Progenitor cell of endocrine pancreas (in vitro differentiated cells): ENCODE results near the gene BCL2L14. TPM values are rescaled to one million over a fixed set of nuclear protein-coding genes. Genes with fewer than 3 reads are reported as not detected.

Experiments used
- DNase-seq: peaks from one replicate; pipeline ENCODE4 v3.0.0; 2021; ENCODE audit warnings: low spot score; ENCODE audit not compliant: unreplicated experiment
- H3K27ac Mint-ChIP-seq: 2 replicates; pipeline ENCODE4 v1.8.0; 2021; ENCODE audit warnings: mild to moderate bottlenecking, moderate library complexity, mixed read lengths
- H3K27me3 Mint-ChIP-seq: 2 replicates; pipeline ENCODE4 v1.8.0; 2021; ENCODE audit warnings: mixed read lengths
- H3K36me3 Mint-ChIP-seq: 2 replicates; pipeline ENCODE4 v1.8.0; 2022; ENCODE audit warnings: mixed read lengths; ENCODE audit not compliant: insufficient read depth
- H3K4me1 Mint-ChIP-seq: 2 replicates; pipeline ENCODE4 v1.8.0; 2021; ENCODE audit warnings: low read depth, mixed read lengths
- H3K4me3 Mint-ChIP-seq: 2 replicates; pipeline ENCODE4 v1.8.0; 2021; ENCODE audit warnings: low read depth, mild to moderate bottlenecking, moderate library complexity, mixed read lengths
- H3K9me3 Mint-ChIP-seq: 2 replicates; pipeline ENCODE4 v1.8.0; 2021; ENCODE audit warnings: low read depth, mixed read lengths
- total RNA-seq: library from RNA; stranded (reverse); gene quantifications from 2 replicates; pipeline ENCODE4 v1.2.1, GENCODE V29; 2021
- TF ChIP-seq, protein P1 (sequence below): fragments of 200-600 bp; sonication (generic); IDR thresholded peaks from one replicate; pipeline ENCODE4 v1.5.0; 2021; ENCODE audit warnings: antibody characterized with exemption, mild to moderate bottlenecking; ENCODE audit not compliant: unreplicated experiment

The BCL2L14 gene
- total RNA-seq, 1 donor from 2014 or later = 1.4 TPM

DNA sequence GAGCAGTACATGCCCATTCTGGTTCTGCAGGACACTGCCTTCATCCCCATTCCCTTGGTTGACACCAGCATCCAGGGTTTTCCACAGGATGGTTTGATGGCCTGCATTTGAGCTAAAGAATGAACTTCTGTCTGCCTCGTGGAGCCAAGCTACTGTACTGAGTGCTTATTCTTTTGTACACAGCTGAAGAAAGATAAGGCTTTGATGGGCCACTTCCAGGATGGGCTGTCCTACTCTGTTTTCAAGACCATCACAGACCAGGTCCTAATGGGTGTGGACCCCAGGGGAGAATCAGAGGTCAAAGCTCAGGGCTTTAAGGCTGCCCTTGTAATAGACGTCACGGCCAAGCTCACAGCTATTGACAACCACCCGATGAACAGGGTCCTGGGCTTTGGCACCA, 23.7 kb downstream of the BCL2L14 start:
- peaks cover 5% of the 10 kb centered on the region for H3K9me3 Mint-ChIP-seq
- H3K27ac Mint-ChIP-seq = no peak overlapping the region

DNA sequence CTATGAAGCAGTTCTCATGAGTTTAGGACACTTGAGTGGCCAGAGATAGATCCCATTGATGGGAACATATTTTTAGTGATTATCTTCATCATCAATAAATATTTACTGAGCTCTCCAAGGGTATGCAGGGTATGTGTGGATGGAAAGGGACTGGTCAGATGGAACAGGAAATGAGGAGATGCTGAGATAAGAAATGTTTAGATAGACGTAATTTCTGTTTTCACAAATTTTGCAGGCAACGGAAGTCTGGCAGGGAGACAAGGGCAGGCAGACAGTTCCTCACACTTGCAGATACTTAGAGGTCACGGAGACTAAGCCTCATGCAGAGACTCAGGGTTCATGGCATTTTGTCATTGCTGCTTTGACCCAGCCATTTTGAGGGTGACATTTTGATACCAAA, 24.3 kb downstream of the BCL2L14 start:
- no peak overlapping the region for H3K27ac Mint-ChIP-seq
- peaks cover 5% of the 10 kb centered on the region for H3K9me3 Mint-ChIP-seq
- peaks cover 30% of the 10 kb centered on the region for H3K36me3 Mint-ChIP-seq
- no peaks in the 10 kb centered on the region for H3K27me3 Mint-ChIP-seq
- H3K4me1 Mint-ChIP-seq = peaks cover 7% of the 10 kb centered on the region
- H3K4me3 Mint-ChIP-seq = no peak overlapping the region
- no peak for DNase-seq
- TF ChIP-seq, protein P1, sequence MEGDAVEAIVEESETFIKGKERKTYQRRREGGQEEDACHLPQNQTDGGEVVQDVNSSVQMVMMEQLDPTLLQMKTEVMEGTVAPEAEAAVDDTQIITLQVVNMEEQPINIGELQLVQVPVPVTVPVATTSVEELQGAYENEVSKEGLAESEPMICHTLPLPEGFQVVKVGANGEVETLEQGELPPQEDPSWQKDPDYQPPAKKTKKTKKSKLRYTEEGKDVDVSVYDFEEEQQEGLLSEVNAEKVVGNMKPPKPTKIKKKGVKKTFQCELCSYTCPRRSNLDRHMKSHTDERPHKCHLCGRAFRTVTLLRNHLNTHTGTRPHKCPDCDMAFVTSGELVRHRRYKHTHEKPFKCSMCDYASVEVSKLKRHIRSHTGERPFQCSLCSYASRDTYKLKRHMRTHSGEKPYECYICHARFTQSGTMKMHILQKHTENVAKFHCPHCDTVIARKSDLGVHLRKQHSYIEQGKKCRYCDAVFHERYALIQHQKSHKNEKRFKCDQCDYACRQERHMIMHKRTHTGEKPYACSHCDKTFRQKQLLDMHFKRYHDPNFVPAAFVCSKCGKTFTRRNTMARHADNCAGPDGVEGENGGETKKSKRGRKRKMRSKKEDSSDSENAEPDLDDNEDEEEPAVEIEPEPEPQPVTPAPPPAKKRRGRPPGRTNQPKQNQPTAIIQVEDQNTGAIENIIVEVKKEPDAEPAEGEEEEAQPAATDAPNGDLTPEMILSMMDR = no peak

More for the DNA sequence above, 23.7 kb downstream of the BCL2L14 start:
- DNase-seq = no peak
- H3K4me3 Mint-ChIP-seq = no peak overlapping the region
- TF ChIP-seq, protein P1 = no peak
- H3K36me3 Mint-ChIP-seq = peaks cover 31% of the 10 kb centered on the region
- peaks cover 7% of the 10 kb centered on the region for H3K4me1 Mint-ChIP-seq
- H3K27me3 Mint-ChIP-seq = no peaks in the 10 kb centered on the region

DNA sequence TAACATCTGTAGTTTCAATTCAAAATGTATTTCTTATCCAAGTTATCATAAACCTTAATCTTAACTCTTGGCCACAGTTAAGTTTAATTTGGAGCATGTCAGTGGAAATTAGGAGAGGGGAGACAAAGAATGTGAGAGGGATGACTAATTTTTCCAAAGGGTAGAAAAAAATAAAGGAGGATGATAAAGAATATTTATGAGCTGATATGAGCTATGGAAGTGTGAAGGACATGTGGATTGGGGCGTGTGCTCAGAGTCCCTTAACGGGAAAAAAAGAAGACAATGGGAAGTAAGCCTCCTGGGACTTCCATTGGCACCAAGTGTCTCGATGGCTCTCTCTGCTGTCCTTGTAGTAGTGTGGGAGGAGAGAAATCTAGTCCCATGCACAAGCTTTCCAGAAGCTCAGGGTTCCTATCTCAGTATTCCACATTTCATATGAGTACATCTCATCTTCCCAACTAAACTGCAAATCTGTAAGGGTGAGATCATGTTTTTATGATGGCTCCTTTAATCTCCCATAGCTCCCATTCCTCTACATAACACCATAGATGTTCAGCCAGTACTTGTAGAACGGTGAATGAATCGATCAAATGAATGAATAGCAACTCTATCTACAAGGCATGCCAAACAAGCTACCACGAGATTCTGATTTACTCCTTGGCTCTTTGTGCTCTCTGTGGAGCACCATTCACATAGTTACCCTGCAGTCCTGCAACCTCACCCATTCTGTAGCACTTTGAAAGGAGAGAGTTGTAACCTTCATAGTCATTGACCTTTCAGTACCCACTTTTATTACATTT, 27.4 kb downstream of the BCL2L14 start:
- no peak overlapping the region for H3K27ac Mint-ChIP-seq
- TF ChIP-seq, protein P1 = no peak
- H3K9me3 Mint-ChIP-seq = no peaks in the 10 kb centered on the region
- H3K27me3 Mint-ChIP-seq = no peaks in the 10 kb centered on the region
- peaks cover 3% of the 10 kb centered on the region for H3K4me1 Mint-ChIP-seq
- H3K4me3 Mint-ChIP-seq = no peak overlapping the region
- H3K36me3 Mint-ChIP-seq = peaks cover 36% of the 10 kb centered on the region
- no peak for DNase-seq

DNA sequence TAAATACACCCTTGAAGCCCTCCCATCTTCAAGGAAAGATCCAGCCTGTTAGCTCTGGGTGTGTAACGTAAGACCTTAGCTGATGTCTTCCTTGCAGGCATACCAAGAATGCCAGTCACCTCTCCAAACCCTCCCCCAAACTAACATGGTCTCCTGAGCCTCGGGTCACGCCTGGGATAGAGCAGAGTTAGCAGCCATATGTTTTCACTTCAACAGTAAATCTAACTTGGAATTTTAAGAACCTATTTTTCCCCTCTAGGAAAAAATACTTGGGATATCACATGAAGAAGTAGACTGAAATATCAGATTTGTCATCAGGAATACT, 27.9 kb downstream of the BCL2L14 start:
- H3K4me1 Mint-ChIP-seq = peaks cover 3% of the 10 kb centered on the region
- H3K27me3 Mint-ChIP-seq = no peaks in the 10 kb centered on the region
- H3K27ac Mint-ChIP-seq = no peak overlapping the region
- DNase-seq = no peak
- TF ChIP-seq, protein P1 = no peak
- no peaks in the 10 kb centered on the region for H3K9me3 Mint-ChIP-seq
- H3K36me3 Mint-ChIP-seq = peaks cover 40% of the 10 kb centered on the region
- no peak overlapping the region for H3K4me3 Mint-ChIP-seq

DNA sequence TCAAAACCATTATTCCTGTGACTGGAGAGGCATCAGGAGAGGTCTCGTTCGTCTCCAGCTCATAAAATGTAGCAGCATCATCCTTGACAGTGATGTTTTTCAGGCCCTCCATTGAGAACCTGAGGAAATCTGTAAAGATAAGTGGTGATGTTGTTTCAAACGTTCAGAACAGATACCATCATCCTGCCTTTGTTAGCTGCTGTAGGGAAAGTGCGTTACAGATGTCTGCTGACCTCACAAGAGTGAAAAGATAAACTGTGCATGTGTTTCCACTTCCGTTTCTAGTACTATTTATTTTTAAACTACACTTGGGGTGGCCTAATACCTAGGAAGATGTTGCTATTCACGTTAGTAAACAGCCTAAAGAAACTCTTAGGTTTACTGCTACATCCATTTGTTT, 28.4 kb downstream of the BCL2L14 start:
- Mint-ChIP-seq H3K27ac (no peak overlapping the region), H3K4me3 (no peak overlapping the region), H3K36me3 (peaks cover 44% of the 10 kb centered on the region), H3K27me3 (no peaks in the 10 kb centered on the region), H3K4me1 (peaks cover 3% of the 10 kb centered on the region), H3K9me3 (peaks cover under 1% of the 10 kb centered on the region)
- no peak for DNase-seq
- TF ChIP-seq, protein P1 = no peak
